Progenitor cell of endocrine pancreas (in vitro differentiated cells): ENCODE data around the gene CSAD. TPM values are rescaled to one million over a fixed set of nuclear protein-coding genes. Genes with fewer than 3 reads are reported as not detected.
"Not testable (repeated sequence)": the region's sequence is repeated elsewhere in the genome, so short reads cannot be mapped to it uniquely, and the experiment has no call there.

Source experiments
- DNase-seq: peaks from one replicate; pipeline ENCODE4 v3.0.0; 2021; ENCODE audit warnings: low spot score; ENCODE audit not compliant: unreplicated experiment
- H3K27ac Mint-ChIP-seq: 2 replicates; pipeline ENCODE4 v1.8.0; 2021; ENCODE audit warnings: mild to moderate bottlenecking, moderate library complexity, mixed read lengths
- H3K27me3 Mint-ChIP-seq: 2 replicates; pipeline ENCODE4 v1.8.0; 2021; ENCODE audit warnings: mixed read lengths
- H3K36me3 Mint-ChIP-seq: 2 replicates; pipeline ENCODE4 v1.8.0; 2022; ENCODE audit warnings: mixed read lengths; ENCODE audit not compliant: insufficient read depth
- H3K4me1 Mint-ChIP-seq: 2 replicates; pipeline ENCODE4 v1.8.0; 2021; ENCODE audit warnings: low read depth, mixed read lengths
- H3K4me3 Mint-ChIP-seq: 2 replicates; pipeline ENCODE4 v1.8.0; 2021; ENCODE audit warnings: low read depth, mild to moderate bottlenecking, moderate library complexity, mixed read lengths
- H3K9me3 Mint-ChIP-seq: 2 replicates; pipeline ENCODE4 v1.8.0; 2021; ENCODE audit warnings: low read depth, mixed read lengths
- total RNA-seq: library from RNA; stranded (reverse); gene quantifications from 2 replicates; pipeline ENCODE4 v1.2.1, GENCODE V29; 2021
- TF ChIP-seq, protein P1 (sequence below): fragments of 200-600 bp; sonication (generic); IDR thresholded peaks from one replicate; pipeline ENCODE4 v1.5.0; 2021; ENCODE audit warnings: antibody characterized with exemption, mild to moderate bottlenecking; ENCODE audit not compliant: unreplicated experiment

Gene CSAD
- total RNA-seq, 1 donor from 2014 or later, result 58.6 TPM

GRCh38 chr12:53180931-53181645 is 363 bp upstream of the CSAD start:
- H3K27me3 Mint-ChIP-seq, result no peaks in the 10 kb centered on the region
- TF ChIP-seq, protein P1, sequence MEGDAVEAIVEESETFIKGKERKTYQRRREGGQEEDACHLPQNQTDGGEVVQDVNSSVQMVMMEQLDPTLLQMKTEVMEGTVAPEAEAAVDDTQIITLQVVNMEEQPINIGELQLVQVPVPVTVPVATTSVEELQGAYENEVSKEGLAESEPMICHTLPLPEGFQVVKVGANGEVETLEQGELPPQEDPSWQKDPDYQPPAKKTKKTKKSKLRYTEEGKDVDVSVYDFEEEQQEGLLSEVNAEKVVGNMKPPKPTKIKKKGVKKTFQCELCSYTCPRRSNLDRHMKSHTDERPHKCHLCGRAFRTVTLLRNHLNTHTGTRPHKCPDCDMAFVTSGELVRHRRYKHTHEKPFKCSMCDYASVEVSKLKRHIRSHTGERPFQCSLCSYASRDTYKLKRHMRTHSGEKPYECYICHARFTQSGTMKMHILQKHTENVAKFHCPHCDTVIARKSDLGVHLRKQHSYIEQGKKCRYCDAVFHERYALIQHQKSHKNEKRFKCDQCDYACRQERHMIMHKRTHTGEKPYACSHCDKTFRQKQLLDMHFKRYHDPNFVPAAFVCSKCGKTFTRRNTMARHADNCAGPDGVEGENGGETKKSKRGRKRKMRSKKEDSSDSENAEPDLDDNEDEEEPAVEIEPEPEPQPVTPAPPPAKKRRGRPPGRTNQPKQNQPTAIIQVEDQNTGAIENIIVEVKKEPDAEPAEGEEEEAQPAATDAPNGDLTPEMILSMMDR, result no peak
- H3K36me3 Mint-ChIP-seq, result peaks cover 20% of the 10 kb centered on the region
- H3K27ac Mint-ChIP-seq, result peak overlapping the region; percentile 94
- H3K4me3 Mint-ChIP-seq, result peak overlapping the region; percentile 85
- DNase-seq, result peak; percentile 77
- peaks cover 33% of the 10 kb centered on the region for H3K4me1 Mint-ChIP-seq
- H3K9me3 Mint-ChIP-seq, result no peaks in the 10 kb centered on the region

DNA sequence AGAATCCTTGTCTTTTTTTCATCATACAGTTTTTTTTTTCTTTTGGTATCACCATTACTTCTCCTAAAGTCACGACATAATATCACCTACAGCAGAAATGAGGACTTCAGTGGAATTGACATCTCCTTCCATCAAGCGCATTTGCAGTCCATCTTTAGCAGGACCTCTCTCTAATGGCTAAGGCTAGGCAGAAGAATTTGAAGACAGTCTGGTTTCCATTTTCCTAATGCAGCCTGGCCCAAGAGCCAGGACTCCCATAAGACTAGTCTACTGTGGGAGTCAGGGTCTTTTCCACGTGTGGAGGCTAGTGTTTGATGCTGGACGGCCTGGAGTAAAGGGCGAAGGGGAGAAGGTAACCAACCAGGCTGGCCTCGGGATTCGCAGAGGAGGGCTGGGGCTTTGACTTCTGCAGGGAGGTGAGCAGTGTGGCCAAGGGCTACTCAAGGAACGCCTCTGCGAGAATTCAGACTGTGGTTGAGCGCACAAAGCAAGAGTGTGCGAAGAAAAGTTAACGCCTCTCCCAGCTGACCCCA is 972 bp downstream of the CSAD start:
- DNase-seq, result peak; percentile 26
- no peaks in the 10 kb centered on the region for H3K27me3 Mint-ChIP-seq
- TF ChIP-seq, protein P1, result no peak
- peaks cover 12% of the 10 kb centered on the region for H3K36me3 Mint-ChIP-seq
- H3K9me3 Mint-ChIP-seq, result no peaks in the 10 kb centered on the region
- H3K4me1 Mint-ChIP-seq, result peaks cover 45% of the 10 kb centered on the region
- H3K27ac Mint-ChIP-seq, result peak overlapping the region; percentile 99
- H3K4me3 Mint-ChIP-seq, result peak overlapping the region; percentile 85

DNA sequence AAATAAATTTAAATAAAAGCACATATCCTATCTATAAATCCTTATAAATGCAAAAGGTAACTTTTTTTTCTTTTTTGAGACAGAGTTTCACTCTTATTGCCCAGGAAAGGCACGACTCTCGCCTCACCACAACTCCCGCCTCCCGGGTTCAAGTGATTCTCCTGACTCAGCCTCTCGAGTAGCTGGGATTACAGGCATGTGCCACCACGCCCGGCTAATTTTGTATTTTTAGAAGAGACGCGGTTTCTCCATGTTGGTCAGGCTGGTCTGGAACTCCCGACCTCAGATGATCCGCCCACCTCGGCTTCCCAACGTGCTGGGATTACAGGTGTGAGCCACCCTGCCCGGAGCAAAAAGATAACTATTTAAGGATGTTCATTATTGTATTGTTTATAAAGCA is 1.9 kb downstream of the CSAD start:
- H3K4me1 Mint-ChIP-seq, result peaks cover 43% of the 10 kb centered on the region
- not testable (repeated sequence) for H3K27me3 Mint-ChIP-seq

DNA sequence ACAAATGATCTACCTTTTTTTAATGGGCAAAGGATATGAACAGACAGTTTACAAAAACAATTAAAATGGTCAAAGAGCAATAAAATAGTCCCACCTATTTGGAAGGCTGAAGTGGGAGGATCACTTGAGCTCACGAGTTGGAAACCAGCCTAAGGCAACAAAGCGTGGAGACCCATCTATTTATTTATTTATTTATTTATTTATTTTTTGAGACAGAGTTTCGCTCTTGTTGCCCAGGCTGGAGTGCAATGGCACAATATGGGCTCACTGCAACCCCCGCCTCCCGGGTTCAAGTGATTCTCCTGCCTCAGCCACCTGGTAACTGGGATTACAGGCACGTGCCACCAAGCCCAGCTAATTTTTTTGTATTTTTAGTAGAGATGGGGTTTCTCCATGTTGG is 3.3 kb downstream of the CSAD start:
- H3K4me3 Mint-ChIP-seq, H3K27ac Mint-ChIP-seq, H3K36me3 Mint-ChIP-seq, H3K9me3 Mint-ChIP-seq, DNase-seq, H3K27me3 Mint-ChIP-seq: not testable (repeated sequence)
- peaks cover 35% of the 10 kb centered on the region for H3K4me1 Mint-ChIP-seq

More for the DNA sequence above, 1.9 kb downstream of the CSAD start:
- not testable (repeated sequence) for H3K9me3 Mint-ChIP-seq, H3K4me3 Mint-ChIP-seq
- DNase-seq, result peak; percentile 1
- Mint-ChIP-seq H3K36me3 (peaks cover 11% of the 10 kb centered on the region), H3K27ac (peak overlapping the region; percentile 99)

- no peak overlapping the region for H3K27ac Mint-ChIP-seq
- peaks cover 28% of the 10 kb centered on the region for H3K4me1 Mint-ChIP-seq
Observed at GRCh38 chr12:53176750-53177149, 4.0 kb downstream of the CSAD start.

DNA sequence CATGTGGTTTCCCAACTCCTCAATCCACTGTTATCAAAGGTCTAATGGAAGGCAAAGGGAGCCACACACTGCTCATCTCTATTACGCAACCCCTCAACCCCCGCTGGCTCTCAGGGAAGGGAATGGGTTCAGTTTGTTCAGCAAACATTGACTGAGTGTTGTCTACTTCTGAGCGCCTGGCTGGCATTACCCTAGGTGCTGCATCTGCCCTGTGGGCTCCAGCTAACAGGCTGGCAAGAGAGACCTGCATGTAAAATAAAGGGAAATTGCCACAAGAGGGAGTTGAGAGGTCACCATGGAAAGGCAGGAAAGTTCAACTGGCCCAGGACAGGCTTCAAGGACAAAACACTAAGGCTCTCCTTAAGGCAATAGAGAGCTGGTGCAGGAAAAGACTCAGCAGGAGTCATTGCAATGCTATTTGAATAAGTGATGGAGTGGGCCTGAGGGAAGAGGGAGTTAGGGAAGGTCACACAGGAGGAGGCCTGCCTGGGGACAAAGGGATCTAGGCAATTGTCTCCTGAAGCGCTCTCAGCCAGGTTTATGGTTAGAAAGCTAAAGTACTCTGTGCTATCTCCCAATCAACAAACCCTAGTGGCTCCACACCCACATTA is 5.7 kb downstream of the CSAD start:
- H3K36me3 Mint-ChIP-seq, result no peaks in the 10 kb centered on the region
- no peaks in the 10 kb centered on the region for H3K9me3 Mint-ChIP-seq
- H3K4me3 Mint-ChIP-seq, result no peak overlapping the region
- H3K4me1 Mint-ChIP-seq, result peaks cover 20% of the 10 kb centered on the region
- peak overlapping the region; percentile 17 for H3K27ac Mint-ChIP-seq
- no peaks in the 10 kb centered on the region for H3K27me3 Mint-ChIP-seq
- DNase-seq, result peak; percentile 7
- TF ChIP-seq, protein P1, result peak; percentile 45

More at GRCh38 chr12:53176750-53177149, 4.0 kb downstream of the CSAD start:
- TF ChIP-seq, protein P1, result no peak
- H3K4me3 Mint-ChIP-seq, result no peak overlapping the region
- DNase-seq, result no peak
- no peaks in the 10 kb centered on the region for H3K9me3 Mint-ChIP-seq
- no peaks in the 10 kb centered on the region for H3K27me3 Mint-ChIP-seq
- H3K36me3 Mint-ChIP-seq, result peaks cover 1% of the 10 kb centered on the region
